A549 (cell line): ENCODE data around the gene PARP2. TPM values are rescaled to one million over a fixed set of nuclear protein-coding genes. Genes with fewer than 3 reads are reported as not detected.
A peak's percentile ranks its signal among the peaks of the same experiment; 100 is the strongest.

ENCODE experiments used
- ATAC-seq, 2 experiments: fragments of 200-7000 bp in 1 of 2; fragments of >200 bp in 1 of 2; cut with Nextera tagmentation in 1 of 2; cut with Tn5 transposase in 1 of 2; 3 replicates each; pipeline versions ENCODE4 v1.8.0 to v1.9.1; 2018 to 2020; ENCODE audit warnings: mild to moderate bottlenecking in 1 of 2, moderate library complexity in 1 of 2
- CTCF ChIA-PET: fragments of 300-600 bp; sonication (Branson Sonifier 250); formaldehyde crosslinking; extraction: SDS; loops from one replicate; lab custom pipeline; 2021; ENCODE audit warnings: antibody characterized with exemption, inconsistent platforms; lab: Yijun Ruan, JAX
- POLR2A ChIA-PET: fragments of 350-600 bp; formaldehyde crosslinking; extraction: SDS; loops from one replicate; lab custom pipeline; 2021; ENCODE audit warnings: antibody characterized with exemption, inconsistent platforms; lab: Yijun Ruan, JAX
- DNase-seq, 2 experiments: peaks; one replicate each; pipeline versions ENCODE4 v3.0.0 to v3.0.0-alpha.2; 2011 to 2016; ENCODE audit warnings: low read depth in 1 of 2, low spot score in 1 of 2
- FAIRE-seq: peaks from 2 replicates; lab custom pipeline; 2011; peaks lifted over from hg19 to GRCh38; lab: Jason Lieb, UNC
- H3K27ac ChIP-seq, 2 experiments: fragments of >200 bp; sonication (Bioruptor Twin); formaldehyde crosslinking; 3 replicates each; pipeline ENCODE4 v1.5.1; 2016 to 2017
- H3K4me1 ChIP-seq: fragments of >200 bp; sonication (Bioruptor Twin); formaldehyde crosslinking; 3 replicates; pipeline ENCODE4 v1.6.1; 2016
- H3K4me2 ChIP-seq: fragments of >200 bp; sonication (Bioruptor Twin); formaldehyde crosslinking; 3 replicates; pipeline ENCODE4 v1.6.1; 2016
- H3K4me3 ChIP-seq: fragments of >200 bp; sonication (Bioruptor Twin); formaldehyde crosslinking; 3 replicates; pipeline ENCODE4 v1.5.1; 2016
- H3K9me3 ChIP-seq: fragments of >200 bp; sonication (Bioruptor Twin); formaldehyde crosslinking; 3 replicates; pipeline ENCODE4 v1.6.1; 2016
- CBX2 ChIP-seq: fragments of 200-600 bp; sonication (generic); IDR thresholded peaks from 2 replicates; pipeline ENCODE4 v1.6.1; 2016; ENCODE audit warnings: low read depth, mild to moderate bottlenecking, borderline replicate concordance
- CBX8 ChIP-seq: fragments of 200-600 bp; sonication (generic); IDR thresholded peaks from 2 replicates; pipeline ENCODE4 v1.6.1; 2016
- CTCF ChIP-seq: fragments of >200 bp; sonication (Bioruptor Twin); formaldehyde crosslinking; IDR thresholded peaks from 3 replicates; pipeline ENCODE4 v1.5.1; 2016
- EHF ChIP-seq: fragments of 250-450 bp; sonication (Bioruptor Pico); IDR thresholded peaks from 2 replicates; pipeline ENCODE4 v1.5.0; 2020; ENCODE audit warnings: mild to moderate bottlenecking
- EP300 ChIP-seq, 2 experiments: fragments of >200 bp; sonication (Bioruptor Twin); formaldehyde crosslinking; IDR thresholded peaks; 2 replicates in 1 of 2; 3 replicates in 1 of 2; pipeline ENCODE4 v1.6.1; 2016 to 2017
- ESRRA ChIP-seq: fragments of 150-350 bp; IDR thresholded peaks from 2 replicates; pipeline ENCODE4 v1.6.1; 2014; ENCODE audit warnings: mild to moderate bottlenecking, low read length, borderline replicate concordance
- FOSL2 ChIP-seq, 2 experiments: fragments of 450-650 bp in 1 of 2; fragments of >200 bp in 1 of 2; sonication (Bioruptor Twin) in 1 of 2; formaldehyde crosslinking; IDR thresholded peaks; 2 replicates each; pipeline versions ENCODE4 v1.5.0 to v1.6.1; 2016 to 2020; ENCODE audit warnings: mild to moderate bottlenecking in 1 of 2, moderate library complexity in 1 of 2
- HES2 ChIP-seq: fragments of >200 bp; sonication (Bioruptor Twin); formaldehyde crosslinking; IDR thresholded peaks from 2 replicates; pipeline ENCODE4 v1.6.1; 2016
- HOXA7 ChIP-seq: fragments of 250-450 bp; sonication (Bioruptor Pico); IDR thresholded peaks from 2 replicates; pipeline ENCODE4 v1.5.0; 2020; ENCODE audit warnings: mild to moderate bottlenecking, moderate library complexity
- HOXB13 ChIP-seq: fragments of 250-450 bp; sonication (Bioruptor Pico); IDR thresholded peaks from 2 replicates; pipeline ENCODE4 v1.5.0; 2020; ENCODE audit warnings: low read depth, mild to moderate bottlenecking, moderate library complexity
- HOXB5 ChIP-seq: fragments of 250-450 bp; sonication (Bioruptor Pico); IDR thresholded peaks from 2 replicates; pipeline ENCODE4 v1.5.0; 2020; ENCODE audit warnings: mild to moderate bottlenecking, moderate library complexity
- JUNB ChIP-seq: fragments of >200 bp; sonication (Bioruptor Twin); formaldehyde crosslinking; IDR thresholded peaks from 2 replicates; pipeline ENCODE4 v1.6.1; 2016
- KDM1A ChIP-seq: fragments of 200-600 bp; sonication (generic); IDR thresholded peaks from 2 replicates; pipeline ENCODE4 v1.6.1; 2016; ENCODE audit warnings: low read depth, mild to moderate bottlenecking
- MAFK ChIP-seq: fragments of 450-650 bp; IDR thresholded peaks from 2 replicates; pipeline ENCODE4 v1.6.1; 2014; ENCODE audit not compliant: partially characterized antibody
- MAZ ChIP-seq: fragments of 150-350 bp; IDR thresholded peaks from 2 replicates; pipeline ENCODE4 v1.6.1; 2014; ENCODE audit warnings: antibody characterized with exemption, low read depth, low read length, borderline replicate concordance
- NFE2L2 ChIP-seq: fragments of 150-350 bp; conservative IDR thresholded peaks from 2 replicates; pipeline ENCODE4 v1.6.1; 2014; ENCODE audit warnings: low read length
- PHF8 ChIP-seq: fragments of 200-600 bp; sonication (generic); IDR thresholded peaks from 2 replicates; pipeline ENCODE4 v1.6.1; 2016; ENCODE audit warnings: low read depth, mild to moderate bottlenecking, antibody characterized with exemption, moderate library complexity, borderline replicate concordance
- POLR2A ChIP-seq: IDR thresholded peaks from 2 replicates; pipeline ENCODE4 v1.6.1; 2012; ENCODE audit warnings: mild to moderate bottlenecking, low read length
- RAD21 ChIP-seq, 2 experiments: fragments of >200 bp in 1 of 2; sonication (Bioruptor Twin) in 1 of 2; formaldehyde crosslinking in 1 of 2; IDR thresholded peaks in 1 of 2; conservative IDR thresholded peaks in 1 of 2; 2 replicates in 1 of 2; 3 replicates in 1 of 2; pipeline ENCODE4 v1.6.1; 2012 to 2018; ENCODE audit warnings: inconsistent platforms in 1 of 2
- RARB ChIP-seq: fragments of 250-450 bp; sonication (Bioruptor Pico); IDR thresholded peaks from 2 replicates; pipeline ENCODE4 v1.8.0; 2021; ENCODE audit warnings: mild to moderate bottlenecking, moderate library complexity
- SREBF2 ChIP-seq: fragments of 450-650 bp; IDR thresholded peaks from 2 replicates; pipeline ENCODE4 v1.6.1; 2014; ENCODE audit warnings: mild to moderate bottlenecking, moderate library complexity
- TP53 ChIP-seq: fragments of 250-450 bp; sonication (Bioruptor Pico); IDR thresholded peaks from 2 replicates; pipeline ENCODE4 v1.5.0; 2021; ENCODE audit warnings: mild to moderate bottlenecking, moderate library complexity
- ZNF302 ChIP-seq: fragments of 250-450 bp; sonication (Bioruptor Pico); IDR thresholded peaks from 2 replicates; pipeline ENCODE4 v1.9.0; 2021; ENCODE audit warnings: inconsistent platforms, mild to moderate bottlenecking, moderate library complexity
- ZSCAN20 ChIP-seq: fragments of 250-450 bp; sonication (Bioruptor Pico); IDR thresholded peaks from 2 replicates; pipeline ENCODE4 v1.8.0; 2022; ENCODE audit warnings: mild to moderate bottlenecking, moderate library complexity
- WGBS: methylation state at CpG from one replicate; pipeline ENCODE4 v1.1.6; 2017; ENCODE audit errors: missing lambda C conversion rate; 5-methylcytosine and 5-hydroxymethylcytosine counted together
- polyA plus RNA-seq, 4 experiments: library from polyadenylated mRNA; depleted of rRNA in 3 of 4; stranded (reverse); fragments of >200 nt; fragmentation: RNase III in 1 of 4; extraction: RNeasy Plus Mini Kit Qiagen cat#74134 plus additional on column Dnase treatment in 1 of 4; gene quantifications; 2 replicates in 3 of 4; 3 replicates in 1 of 4; pipeline ENCODE4 v1.2.3, GENCODE V29; 2011 to 2017

Gene PARP2
- polyA plus RNA-seq, 2 of the 4 experiments (the other 2 are of a cell fraction) = 42.3 to 43.4 TPM

GRCh38 chr14:20294636-20295035 is 48.8 kb upstream of the PARP2 start:
- no peak for ATAC-seq

GRCh38 chr14:20295067-20295466 is 48.4 kb upstream of the PARP2 start:
- Histone ChIP-seq H3K4me1 (no peaks in the 10 kb centered on the region), H3K4me3 (no peak overlapping the region), H3K9me3 (no peaks in the 10 kb centered on the region), H3K4me2 (no peak overlapping the region)
- DNase-seq (no peak), ATAC-seq (no peak), FAIRE-seq (no peak)
- POLR2A ChIA-PET = no interaction called here
- no peak for TF ChIP-seq POLR2A
- TF ChIP-seq ZSCAN20 = no peak
- TF ChIP-seq TP53 = no peak
- TF ChIP-seq EHF = no peak
- no peak for TF ChIP-seq CBX2
- TF ChIP-seq MAZ = no peak
- no peak for TF ChIP-seq JUNB
- TF ChIP-seq HOXA7 (CRISPR knock-in tag) = no peak
- TF ChIP-seq, all 56 proteins: peak for 0
- CTCF ChIA-PET = no interaction called here
- no peak overlapping the region for H3K27ac ChIP-seq
- WGBS = 71% methylated on average over 4 of the region's 4 CpGs

More at GRCh38 chr14:20294636-20295035, 48.8 kb upstream of the PARP2 start:
- no peak overlapping the region for H3K4me3 ChIP-seq
- FAIRE-seq (no peak), DNase-seq (no peak)
- H3K4me1 ChIP-seq = no peaks in the 10 kb centered on the region
- 87% methylated on average over 2 of the region's 2 CpGs for WGBS
- TF ChIP-seq MAFK = no peak
- TF ChIP-seq CTCF = no peak
- no peaks in the 10 kb centered on the region for H3K9me3 ChIP-seq
- no peak overlapping the region for H3K4me2 ChIP-seq
- no peak overlapping the region for H3K27ac ChIP-seq
- CTCF ChIA-PET = interaction anchor here (0.6 kb wide), 1 partner anchor 47 kb away, joined by 3 read pairs; no protein-coding TSS in a partner anchor
- POLR2A ChIA-PET = no interaction called here

- ChIA-PET POLR2A (no interaction called here), CTCF (no interaction called here)
- DNase-seq (no peak), FAIRE-seq (no peak), ATAC-seq (no peak)
- TF ChIP-seq FOSL2 (IDR thresholded peaks at IDR 0.05) = no peak
- TF ChIP-seq FOSL2 (CRISPR knock-in tag; IDR thresholded peaks at IDR 0.05) = no peak
- TF ChIP-seq MAFK = peak; percentile 71
- TF ChIP-seq NFE2L2 = 0 out of 2 replicates have a peak, but pooled peaks have one; percentile 29
- 89% methylated on average over 1 of the region's 1 CpG for WGBS
- H3K27ac ChIP-seq = no peak overlapping the region
- H3K4me2 ChIP-seq = no peak overlapping the region
- H3K9me3 ChIP-seq = no peaks in the 10 kb centered on the region
- no peak overlapping the region for H3K4me3 ChIP-seq
- H3K4me1 ChIP-seq = peaks cover 14% of the 10 kb centered on the region; the same call in 2 of the 3 replicates
Measured at GRCh38 chr14:20302042-20302755, 41.2 kb upstream of the PARP2 start.

GRCh38 chr14:20305265-20306078 is 38.0 kb upstream of the PARP2 start, which contains the start of gene TTC5:
TSS of gene TTC5 (minus strand) at chr14:20305951. CDS start at chr14:20305937, 14 bp downstream.
- ATAC-seq = peak; percentile 95 to 96
- peak; percentile 18 for FAIRE-seq
- H3K27ac ChIP-seq = peak within 1 kb of the TSS; percentile 78 to 83
- H3K9me3 ChIP-seq = no peaks in the 10 kb centered on the region
- peak within 1 kb of the TSS; percentile 73 for H3K4me3 ChIP-seq
- peak; percentile 79 to 92 for DNase-seq
- peaks cover 14% of the 10 kb centered on the region; the same call in 2 of the 3 replicates for H3K4me1 ChIP-seq
- POLR2A ChIA-PET = interaction anchor here (1.0 kb wide), 1 partner anchor 37 kb away, joined by 10 read pairs; the partner anchor contains the start of gene PARP2
- peak within 1 kb of the TSS; percentile 86 for H3K4me2 ChIP-seq
- under 1% methylated on average over 27 of the region's 27 CpGs for WGBS
- CTCF ChIA-PET = interaction anchor here (0.8 to 2.7 kb wide), 11 partner anchors 8 to 442 kb away, joined by 3 to 9 read pairs (median 4); no protein-coding TSS in a partner anchor
- no peak for TF ChIP-seq CBX8
- no peak for TF ChIP-seq PHF8
- TF ChIP-seq HOXB13 (CRISPR knock-in tag) = no peak
- TF ChIP-seq HES2 = no peak
- TF ChIP-seq RARB (CRISPR knock-in tag) = no peak
- TF ChIP-seq KDM1A = no peak
- peak; percentile 49 for TF ChIP-seq POLR2A
- TF ChIP-seq ZNF302 = no peak
- TF ChIP-seq JUNB = no peak
- TF ChIP-seq FOSL2 (IDR thresholded peaks at IDR 0.05) = no peak
- TF ChIP-seq FOSL2 (CRISPR knock-in tag; IDR thresholded peaks at IDR 0.05) = no peak
- no peak for TF ChIP-seq EHF
- TF ChIP-seq RAD21 (conservative IDR thresholded peaks at IDR 0.05 in 1 of 2, IDR thresholded peaks at IDR 0.05 in 1 of 2) = peak; percentile 29 to 41; a peak in 3 of 5 replicates
- TF ChIP-seq ESRRA = no peak
- no peak for TF ChIP-seq EP300 (IDR thresholded peaks at IDR 0.05)
- TF ChIP-seq HOXB5 (CRISPR knock-in tag) = no peak
- no peak for TF ChIP-seq SREBF2
- TF ChIP-seq CTCF = peak; percentile 86
